ENCODE results near the gene TPGS1. TPM values are rescaled to one million over a fixed set of nuclear protein-coding genes. Genes with fewer than 3 reads are reported as not detected.

TPGS1 gene
- total and polyA plus RNA-seq, 11 donors: 5.7 to 39.3 (median 11.7) TPM

- Histone ChIP-seq H3K4me3 (no peak overlapping the region), H3K4me1 (no peaks in the 10 kb centered on the region), H3K27me3 (peaks cover 0 to 5% (median 0%) of the 10 kb centered on the region in 9 donors), H3K36me3 (peaks cover 0 to 7% (median 0%) of the 10 kb centered on the region in 9 donors), H3K9me3 (peaks cover 0 to 4% (median 0%) of the 10 kb centered on the region in 12 donors), H3K27ac (no peak overlapping the region)
- TF ChIP-seq POLR2A (IDR thresholded peaks at IDR 0.05): no peak
- TF ChIP-seq, protein P1, sequence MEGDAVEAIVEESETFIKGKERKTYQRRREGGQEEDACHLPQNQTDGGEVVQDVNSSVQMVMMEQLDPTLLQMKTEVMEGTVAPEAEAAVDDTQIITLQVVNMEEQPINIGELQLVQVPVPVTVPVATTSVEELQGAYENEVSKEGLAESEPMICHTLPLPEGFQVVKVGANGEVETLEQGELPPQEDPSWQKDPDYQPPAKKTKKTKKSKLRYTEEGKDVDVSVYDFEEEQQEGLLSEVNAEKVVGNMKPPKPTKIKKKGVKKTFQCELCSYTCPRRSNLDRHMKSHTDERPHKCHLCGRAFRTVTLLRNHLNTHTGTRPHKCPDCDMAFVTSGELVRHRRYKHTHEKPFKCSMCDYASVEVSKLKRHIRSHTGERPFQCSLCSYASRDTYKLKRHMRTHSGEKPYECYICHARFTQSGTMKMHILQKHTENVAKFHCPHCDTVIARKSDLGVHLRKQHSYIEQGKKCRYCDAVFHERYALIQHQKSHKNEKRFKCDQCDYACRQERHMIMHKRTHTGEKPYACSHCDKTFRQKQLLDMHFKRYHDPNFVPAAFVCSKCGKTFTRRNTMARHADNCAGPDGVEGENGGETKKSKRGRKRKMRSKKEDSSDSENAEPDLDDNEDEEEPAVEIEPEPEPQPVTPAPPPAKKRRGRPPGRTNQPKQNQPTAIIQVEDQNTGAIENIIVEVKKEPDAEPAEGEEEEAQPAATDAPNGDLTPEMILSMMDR (IDR thresholded peaks at IDR 0.05): no peak
- 65 to 71% (median 68%) methylated on average over 13 to 18 of the region's 18 CpGs for WGBS, 4 donors
- ATAC-seq (no peak), DNase-seq (no peak)
- intact Hi-C loops (cut with DNase I): no loop called here
These were observed 17.7 kb downstream of the TPGS1 start for GRCh38 chr19:525029-525428.

GRCh38 chr19:525857-526419 is 18.6 kb downstream of the TPGS1 start:
- Histone ChIP-seq H3K27ac (no peak overlapping the region), H3K4me1 (peaks cover 0 to 7% (median 5%) of the 10 kb centered on the region in 12 donors), H3K9me3 (peaks cover 0 to 4% (median 0%) of the 10 kb centered on the region in 12 donors), H3K4me3 (no peak overlapping the region), H3K36me3 (peaks cover 0 to under 1% (median 0%) of the 10 kb centered on the region in 9 donors), H3K27me3 (peaks cover 0 to 5% (median 0%) of the 10 kb centered on the region in 9 donors)
- no peak for ATAC-seq
- intact Hi-C loops (cut with DNase I): no loop called here
- TF ChIP-seq, protein P1 (IDR thresholded peaks at IDR 0.05): no peak
- TF ChIP-seq POLR2A (IDR thresholded peaks at IDR 0.05): no peak
- DNase-seq: no peak
- WGBS, 4 donors: 42 to 47% (median 46%) methylated on average over 13 of the region's 13 CpGs

GRCh38 chr19:530134-531008 is 23.1 kb downstream of the TPGS1 start:
- peaks cover 0 to 5% (median 0%) of the 10 kb centered on the region in 9 donors for H3K27me3 ChIP-seq
- H3K4me1 ChIP-seq: peaks cover 15 to 30% (median 24%) of the 10 kb centered on the region in 12 donors
- intact Hi-C loops (cut with DNase I): loop anchor here in 5 of 10 donors (5.0 to 10.0 kb wide), 2 partner anchors 42 to 104 kb away; partner anchors contain the start of genes BSG (in 4 of the 5), FGF22 (in 1 of the 5) and POLRMT (in 1 of the 5)
- WGBS, 4 donors: 67 to 71% (median 70%) methylated on average over 33 to 38 of the region's 38 CpGs
- DNase-seq: no peak
- H3K9me3 ChIP-seq: no peaks in the 10 kb centered on the region
- peak overlapping the region; percentile 74 to 100 (median 92) for H3K4me3 ChIP-seq
- peak overlapping the region in 11 of 12 donors; percentile 93 to 100 (median 98) for H3K27ac ChIP-seq
- ATAC-seq: no peak
- H3K36me3 ChIP-seq: peaks cover 0 to 6% (median under 1%) of the 10 kb centered on the region in 9 donors
- TF ChIP-seq POLR2A (IDR thresholded peaks at IDR 0.05): no peak

DNA sequence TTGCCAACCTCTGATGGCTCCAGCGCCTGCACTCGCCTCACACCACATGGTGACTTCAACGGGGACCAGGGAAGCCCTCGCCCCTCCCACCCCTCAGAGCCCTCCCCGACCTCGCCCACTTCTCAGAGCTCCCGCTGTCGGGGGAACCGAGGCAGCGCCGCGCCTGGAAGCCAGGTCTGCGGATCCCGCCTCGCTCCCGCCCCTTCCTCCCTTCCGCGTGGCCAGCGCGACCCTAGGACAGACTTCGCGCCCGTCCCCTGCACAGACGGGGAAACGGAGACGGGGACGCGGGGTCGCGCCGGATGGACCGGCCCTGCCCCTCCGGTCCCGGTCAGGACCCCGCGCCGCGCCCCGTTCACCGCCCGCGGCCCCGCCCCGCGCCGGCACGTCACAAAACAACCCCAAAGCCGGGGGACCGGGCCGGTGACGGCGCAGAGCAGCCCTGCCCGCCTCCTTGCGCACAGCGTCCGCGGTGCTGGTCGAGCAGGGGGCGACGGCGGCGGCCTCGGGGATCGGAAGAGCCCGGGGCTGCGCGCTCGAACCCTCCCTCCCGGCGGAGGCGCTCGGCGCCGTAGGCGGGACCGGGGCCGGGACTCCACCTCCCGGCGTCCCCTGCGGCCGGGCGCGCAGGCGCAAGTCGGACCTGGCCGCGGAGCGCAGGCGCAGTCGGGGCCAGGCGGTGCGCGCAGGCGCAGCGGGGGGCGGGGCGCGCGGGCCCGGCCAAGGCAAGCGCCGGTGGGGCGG is 23.9 kb downstream of the TPGS1 start:
- intact Hi-C loops (cut with DNase I): loop anchor here in 5 of 10 donors (5.0 to 10.0 kb wide), 2 partner anchors 41 to 104 kb away; partner anchors contain the start of genes BSG (in 4 of the 5), FGF22 (in 1 of the 5) and POLRMT (in 1 of the 5)
- H3K9me3 ChIP-seq: no peaks in the 10 kb centered on the region
- WGBS, 4 donors: 0 to 1% (median 1%) methylated on average over 53 to 103 of the region's 103 CpGs
- DNase-seq (peak; percentile 85 to 94 (median 88)), ATAC-seq (peak; percentile 27 to 80 (median 68))
- peaks cover 0 to 14% (median 9%) of the 10 kb centered on the region in 9 donors for H3K36me3 ChIP-seq
- peak overlapping the region; percentile 93 to 100 (median 98) for H3K27ac ChIP-seq
- H3K4me3 ChIP-seq: peak overlapping the region; percentile 74 to 100 (median 92)
- H3K27me3 ChIP-seq: peaks cover 0 to 2% (median 0%) of the 10 kb centered on the region in 9 donors
- TF ChIP-seq POLR2A (IDR thresholded peaks at IDR 0.05): peak in 1 of 2 donors; percentile 72
- TF ChIP-seq, protein P1 (IDR thresholded peaks at IDR 0.05): peak in 3 of 12 donors; percentile 16 to 25 (median 19)
- peaks cover 16 to 35% (median 28%) of the 10 kb centered on the region in 12 donors for H3K4me1 ChIP-seq
